Endothelial cell of umbilical vein (primary cell): Measurements from ENCODE around the gene SBSN.

Source experiments
- EZH2 ChIP-seq: IDR thresholded peaks from 2 replicates; pipeline ENCODE4 v1.6.1; 2012; ENCODE audit warnings: borderline replicate concordance, low read depth, mild to moderate bottlenecking, moderate library complexity, low read length, inconsistent platforms; ENCODE audit not compliant: severe bottlenecking
- GATA2 ChIP-seq: IDR thresholded peaks from 2 replicates; pipeline ENCODE4 v1.7.0; 2011; ENCODE audit warnings: low read depth, mild to moderate bottlenecking, moderate library complexity, mixed read lengths, low read length; ENCODE audit not compliant: insufficient read length, insufficient read depth
- JUN ChIP-seq: IDR thresholded peaks from 2 replicates; pipeline ENCODE4 v1.6.1; 2011; ENCODE audit warnings: borderline replicate concordance, low read depth; ENCODE audit not compliant: insufficient read length, insufficient read depth
- MYC ChIP-seq: IDR thresholded peaks from one replicate; pipeline ENCODE4 v1.6.1; 2011; ENCODE audit warnings: mild to moderate bottlenecking, low read depth, low read length
- POLR2A ChIP-seq: IDR thresholded peaks from 2 replicates; pipeline ENCODE4 v1.6.1; 2012; ENCODE audit warnings: low read depth, mild to moderate bottlenecking, control low read depth, low read length
- POLR2AphosphoS5 ChIP-seq: IDR thresholded peaks from 2 replicates; pipeline ENCODE4 v1.6.1; 2012; ENCODE audit warnings: low read depth, mild to moderate bottlenecking, control low read depth, low read length, moderate library complexity; ENCODE audit not compliant: insufficient read depth
- TF ChIP-seq, protein P1 (sequence below), 2 donors: IDR thresholded peaks; 1 replicate in 1 of 2; 2 replicates in 1 of 2; pipeline ENCODE4 v1.5.1; 2011; ENCODE audit warnings: low read length in 2 of 2, mild to moderate bottlenecking in 2 of 2, moderate library complexity in 2 of 2, control low read depth in 1 of 2, inconsistent platforms in 1 of 2, low read depth in 1 of 2; ENCODE audit not compliant: insufficient read depth in 1 of 2; ENCODE audit errors: extremely low read depth in 1 of 2
- TF ChIP-seq, protein P2 (sequence below): IDR thresholded peaks from 2 replicates; pipeline ENCODE4 v1.6.1; 2011; ENCODE audit not compliant: insufficient read depth, insufficient read length

DNA sequence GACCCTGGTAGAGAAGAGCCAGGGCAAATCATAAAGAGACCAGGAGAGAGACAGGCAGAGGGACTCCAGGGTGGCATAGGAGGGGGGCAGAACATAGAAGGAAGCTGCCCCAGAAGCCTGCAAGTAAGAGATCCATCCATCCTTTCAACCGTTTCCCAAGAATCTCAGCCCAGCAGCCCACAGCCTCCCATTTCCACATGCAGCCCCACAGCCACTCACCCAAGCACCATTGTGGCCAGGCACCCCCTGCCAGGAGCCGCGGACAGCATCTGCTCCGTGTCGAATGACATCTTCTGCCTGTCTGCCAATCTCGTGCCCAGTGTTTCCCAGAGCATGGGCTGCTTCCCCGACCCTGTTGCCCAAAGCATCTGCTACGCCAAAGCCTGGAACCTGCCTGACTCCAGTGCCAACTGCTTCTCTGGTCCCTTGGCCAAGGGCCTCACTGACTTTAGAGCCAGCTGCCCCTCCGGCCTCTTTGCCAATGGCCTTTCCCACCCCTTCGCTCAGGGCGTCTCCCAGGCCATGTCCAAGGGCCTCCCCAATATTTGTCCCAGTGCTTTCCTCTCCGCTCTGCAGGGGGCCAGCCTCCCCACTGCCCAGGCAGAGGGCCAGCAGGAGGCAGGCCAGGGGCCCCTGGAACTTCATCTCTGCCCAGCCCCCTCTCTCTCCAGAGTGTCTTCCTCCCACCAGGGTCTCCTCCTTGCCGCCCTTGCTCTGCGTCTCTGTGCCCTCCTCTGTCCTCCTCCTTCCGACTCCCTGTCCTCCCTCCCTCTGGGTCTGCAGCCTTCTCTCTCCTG, 15.1 kb downstream of the SBSN start:
- TF ChIP-seq POLR2A: no peak
- TF ChIP-seq, protein P1, sequence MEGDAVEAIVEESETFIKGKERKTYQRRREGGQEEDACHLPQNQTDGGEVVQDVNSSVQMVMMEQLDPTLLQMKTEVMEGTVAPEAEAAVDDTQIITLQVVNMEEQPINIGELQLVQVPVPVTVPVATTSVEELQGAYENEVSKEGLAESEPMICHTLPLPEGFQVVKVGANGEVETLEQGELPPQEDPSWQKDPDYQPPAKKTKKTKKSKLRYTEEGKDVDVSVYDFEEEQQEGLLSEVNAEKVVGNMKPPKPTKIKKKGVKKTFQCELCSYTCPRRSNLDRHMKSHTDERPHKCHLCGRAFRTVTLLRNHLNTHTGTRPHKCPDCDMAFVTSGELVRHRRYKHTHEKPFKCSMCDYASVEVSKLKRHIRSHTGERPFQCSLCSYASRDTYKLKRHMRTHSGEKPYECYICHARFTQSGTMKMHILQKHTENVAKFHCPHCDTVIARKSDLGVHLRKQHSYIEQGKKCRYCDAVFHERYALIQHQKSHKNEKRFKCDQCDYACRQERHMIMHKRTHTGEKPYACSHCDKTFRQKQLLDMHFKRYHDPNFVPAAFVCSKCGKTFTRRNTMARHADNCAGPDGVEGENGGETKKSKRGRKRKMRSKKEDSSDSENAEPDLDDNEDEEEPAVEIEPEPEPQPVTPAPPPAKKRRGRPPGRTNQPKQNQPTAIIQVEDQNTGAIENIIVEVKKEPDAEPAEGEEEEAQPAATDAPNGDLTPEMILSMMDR (IDR thresholded peaks at IDR 0.05; ENCODE audit: extremely low read depth in 1 of 2, insufficient read depth in 1 of 2, low read depth in 1 of 2, low read length in 2 of 2): no peak
- TF ChIP-seq POLR2AphosphoS5: no peak
- TF ChIP-seq, protein P2, sequence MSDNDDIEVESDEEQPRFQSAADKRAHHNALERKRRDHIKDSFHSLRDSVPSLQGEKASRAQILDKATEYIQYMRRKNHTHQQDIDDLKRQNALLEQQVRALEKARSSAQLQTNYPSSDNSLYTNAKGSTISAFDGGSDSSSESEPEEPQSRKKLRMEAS: no peak
- no peak for TF ChIP-seq EZH2
- TF ChIP-seq GATA2: no peak
- no peak for TF ChIP-seq JUN
- TF ChIP-seq MYC: no peak
